GM13976 (cell line): ENCODE results near the gene GLRA3.

Experiments
- DNase-seq: peaks from one replicate; pipeline ENCODE4 v3.0.0; 2012; ENCODE audit warnings: low spot score
- CTCF ChIP-seq: IDR thresholded peaks from 2 replicates; pipeline ENCODE4 v1.5.1; 2012; ENCODE audit warnings: borderline replicate concordance, mild to moderate bottlenecking; ENCODE audit not compliant: insufficient read depth; ENCODE audit errors: extremely low read depth, missing control alignments, control extremely low read depth
- in situ Hi-C: fragments of 300-500 bp; cut with MboI; formaldehyde crosslinking; loops from one replicate; pipeline ENCODE4 v1.12.0; 2022; ENCODE audit warnings: low sequenced_read_pairs, mixed read lengths, inconsistent platforms; ENCODE audit not compliant: unreplicated experiment

GLRA3 gene

GRCh38 chr4:174665799-174666198 lies 163.2 kb downstream of the GLRA3 start:
- no peak for TF ChIP-seq CTCF
- DNase-seq = no peak
- in situ Hi-C loops = no loop called here

DNA sequence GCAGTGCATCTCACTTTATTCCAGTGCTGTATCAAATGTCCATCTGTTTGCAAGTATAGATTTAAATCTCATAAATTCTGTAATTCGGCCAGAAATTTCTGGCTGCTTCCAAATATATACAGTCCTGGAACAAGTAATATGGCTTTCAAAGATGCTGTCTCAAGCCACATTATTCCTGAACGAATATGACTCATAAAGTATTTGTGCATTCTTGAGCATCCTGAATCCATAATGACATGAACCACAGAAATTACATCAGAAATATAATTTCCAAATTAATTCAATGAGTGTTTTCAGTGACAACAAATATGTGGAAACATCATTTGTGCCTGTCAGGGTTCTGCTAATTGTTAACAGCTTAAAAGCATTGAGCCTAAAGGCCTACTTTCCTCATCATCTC lies 165.8 kb downstream of the GLRA3 start:
- no peak for DNase-seq
- no peak for TF ChIP-seq CTCF
- in situ Hi-C loops = no loop called here

- TF ChIP-seq CTCF = no peak
- no peak for DNase-seq
- in situ Hi-C loops = no loop called here
Measured at GRCh38 chr4:174658246-174658645, 170.8 kb downstream of the GLRA3 start.

GRCh38 chr4:174657472-174657871 lies 171.6 kb downstream of the GLRA3 start:
- no peak for DNase-seq
- TF ChIP-seq CTCF = no peak
- in situ Hi-C loops = no loop called here

- TF ChIP-seq CTCF = no peak
- in situ Hi-C loops = no loop called here
- DNase-seq = no peak
Measured at GRCh38 chr4:174654634-174655033, 174.4 kb downstream of the GLRA3 start.

- in situ Hi-C loops = no loop called here
- TF ChIP-seq CTCF = no peak
- no peak for DNase-seq
Measured at GRCh38 chr4:174650711-174651355, 178.2 kb downstream of the GLRA3 start.
